ENCODE measurements around the gene COL21A1. TPM values are rescaled to one million over a fixed set of nuclear protein-coding genes. Genes with fewer than 3 reads are reported as not detected.

COL21A1 gene
- total RNA-seq, 1 donor, result under 0.01 TPM

GRCh38 chr6:56051202-56051598 lies 196.2 kb downstream of the COL21A1 start:
- no peak for DNase-seq (ENCODE audit: low read depth)
- no peak overlapping the region for H3K4me3 ChIP-seq (ENCODE audit: low read depth, low read length)
- TF ChIP-seq CTCF (IDR thresholded peaks at IDR 0.05; ENCODE audit: insufficient read depth, low read depth, low read length), result no peak

- no peak overlapping the region for H3K4me3 ChIP-seq (ENCODE audit: low read depth, low read length)
These were observed 196.7 kb downstream of the COL21A1 start for GRCh38 chr6:56050530-56051201.

GRCh38 chr6:56048601-56049000 lies 198.8 kb downstream of the COL21A1 start:
- TF ChIP-seq CTCF (IDR thresholded peaks at IDR 0.05; ENCODE audit: insufficient read depth, low read depth, low read length), result no peak
- H3K4me3 ChIP-seq (ENCODE audit: low read depth, low read length), result no peak overlapping the region
- DNase-seq (ENCODE audit: low read depth), result no peak

More at GRCh38 chr6:56050530-56051201, 196.7 kb downstream of the COL21A1 start:
- TF ChIP-seq CTCF (IDR thresholded peaks at IDR 0.05; ENCODE audit: insufficient read depth, low read depth, low read length), result no peak
- no peak for DNase-seq (ENCODE audit: low read depth)

GRCh38 chr6:56047931-56048540 lies 199.3 kb downstream of the COL21A1 start:
- no peak for DNase-seq (ENCODE audit: low read depth)
- no peak overlapping the region for H3K4me3 ChIP-seq (ENCODE audit: low read depth, low read length)
- no peak for TF ChIP-seq CTCF (IDR thresholded peaks at IDR 0.05; ENCODE audit: insufficient read depth, low read depth, low read length)

DNA sequence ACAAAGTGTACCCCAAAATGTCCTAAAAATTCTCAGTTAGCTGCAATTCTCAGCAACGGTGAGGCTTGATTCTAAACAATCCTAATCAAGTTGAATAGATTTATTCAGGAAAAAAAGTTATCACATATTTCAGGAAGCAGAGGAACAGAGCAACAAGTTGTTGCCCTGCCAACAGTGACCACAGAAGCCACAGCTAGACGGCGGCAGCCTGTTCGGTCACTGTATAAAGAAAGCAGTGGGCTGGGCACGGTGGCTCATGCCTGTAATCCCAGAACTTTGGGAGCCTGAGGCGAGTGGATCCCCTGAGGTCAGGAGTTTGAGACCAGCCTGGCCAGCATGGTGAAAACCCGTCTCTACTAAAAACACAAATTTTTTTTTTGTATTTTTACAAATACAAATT lies 200.8 kb downstream of the COL21A1 start:
- DNase-seq (ENCODE audit: low read depth), result no peak
- H3K4me3 ChIP-seq (ENCODE audit: low read depth, low read length), result no peak overlapping the region
- no peak for TF ChIP-seq CTCF (IDR thresholded peaks at IDR 0.05; ENCODE audit: insufficient read depth, low read depth, low read length)

DNA sequence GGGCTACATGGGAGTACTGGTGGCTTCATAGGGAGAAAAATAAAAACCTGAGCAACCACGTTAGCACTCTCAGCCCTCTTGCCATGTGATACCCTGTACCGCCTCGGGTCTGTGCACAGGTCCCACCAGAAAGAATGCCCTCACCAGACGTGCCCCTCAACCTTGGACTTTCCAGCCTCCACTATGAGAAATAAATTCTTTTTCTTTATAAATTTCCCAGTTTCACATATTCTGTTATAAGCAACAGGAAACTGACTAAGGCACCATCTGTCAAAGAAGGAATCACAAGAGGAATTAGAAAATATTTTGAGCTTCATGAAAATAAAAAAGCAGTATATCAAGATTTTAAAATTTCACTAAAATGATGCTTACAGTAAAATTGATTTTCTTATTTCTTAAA lies 203.6 kb downstream of the COL21A1 start:
- no peak for TF ChIP-seq CTCF (IDR thresholded peaks at IDR 0.05; ENCODE audit: insufficient read depth, low read depth, low read length)
- H3K4me3 ChIP-seq (ENCODE audit: low read depth, low read length), result no peak overlapping the region

More for the DNA sequence above, 203.6 kb downstream of the COL21A1 start:
- no peak for DNase-seq (ENCODE audit: low read depth)
